B cell (primary cell): ENCODE measurements around the gene LPAR4. TPM values are rescaled to one million over a fixed set of nuclear protein-coding genes. Genes with fewer than 3 reads are reported as not detected.

ENCODE experiments used
- ATAC-seq: fragments of 200-7000 bp; cut with Tn5 transposase; one replicate; pipeline ENCODE4 v1.10.0; 2021; ENCODE audit warnings: low read depth, mild to moderate bottlenecking, moderate number of reproducible peaks, moderate library complexity
- CTCF ChIA-PET: fragments of 350-600 bp; sonication (Branson Sonifier 250); formaldehyde crosslinking; loops from one replicate; lab custom pipeline; 2021; ENCODE audit warnings: antibody characterized with exemption, inconsistent platforms; lab: Charles Lee
- POLR2A ChIA-PET: fragments of 350-600 bp; sonication (Branson Sonifier 250); formaldehyde crosslinking; loops from one replicate; lab custom pipeline; 2021; ENCODE audit warnings: antibody characterized with exemption; lab: Charles Lee
- DNase-seq: peaks from one replicate; pipeline ENCODE4 v3.0.0; 2013
- H2AFZ ChIP-seq: 2 replicates; pipeline ENCODE4 v1.6.1; 2012; ENCODE audit warnings: mild to moderate bottlenecking, low read depth, low read length; ENCODE audit not compliant: insufficient read depth, poor library complexity, severe bottlenecking
- H3K27ac ChIP-seq, 2 donors: 1 replicate in 1 of 2; 2 replicates in 1 of 2; pipeline ENCODE4 v1.5.1; 2012 to 2013; ENCODE audit warnings: low read length in 2 of 2, mild to moderate bottlenecking in 2 of 2, moderate library complexity in 1 of 2
- H3K27me3 ChIP-seq, 4 experiments: fragments of 200-600 bp in 1 of 4; sonication (generic) in 1 of 4; replicated peaks in 1 of 4; 1 replicate in 2 of 4; 2 replicates in 2 of 4; pipeline versions ENCODE4 v1.6.1 to v1.7.0; 2013 to 2016; ENCODE audit warnings: low read length in 3 of 4, mild to moderate bottlenecking in 2 of 4, mixed read lengths in 1 of 4, moderate library complexity in 1 of 4; ENCODE audit not compliant: insufficient read depth in 4 of 4, control insufficient read depth in 3 of 4; ENCODE audit errors: control extremely low read depth in 1 of 4
- H3K36me3 ChIP-seq, 2 experiments: replicated peaks in 1 of 2; 1 replicate in 1 of 2; 2 replicates in 1 of 2; pipeline versions ENCODE4 v1.6.1 to v1.7.1; 2013; ENCODE audit warnings: low read length in 1 of 2; ENCODE audit not compliant: insufficient read depth in 2 of 2, control insufficient read depth in 1 of 2; ENCODE audit errors: control extremely low read depth in 1 of 2, extremely low read depth in 1 of 2
- H3K4me1 ChIP-seq, 2 donors: fragments of 200-600 bp in 1 of 2; sonication (generic) in 1 of 2; 1 replicate in 1 of 2; 2 replicates in 1 of 2; pipeline versions ENCODE4 v1.5.1 to v1.6.1; 2013 to 2017; ENCODE audit warnings: low read length in 2 of 2; ENCODE audit not compliant: control insufficient read depth in 2 of 2, insufficient read depth in 2 of 2
- H3K4me2 ChIP-seq: replicated peaks from 2 replicates; pipeline ENCODE3; 2012; ENCODE audit warnings: mild to moderate bottlenecking, low read depth, low read length; ENCODE audit not compliant: poor library complexity, severe bottlenecking
- H3K4me3 ChIP-seq, 5 experiments: fragments of 200-600 bp in 1 of 5; sonication (generic) in 1 of 5; 1 replicate in 3 of 5; 2 replicates in 2 of 5; pipeline versions ENCODE4 v1.5.1 to v1.7.0; 2011 to 2016; ENCODE audit warnings: low read length in 4 of 5, mild to moderate bottlenecking in 4 of 5, low read depth in 2 of 5, control low read depth in 1 of 5, moderate library complexity in 1 of 5; ENCODE audit not compliant: insufficient read depth in 1 of 5; ENCODE audit errors: control extremely low read depth in 1 of 5, extremely low read depth in 1 of 5
- H3K79me2 ChIP-seq: fragments of 200-600 bp; sonication (generic); one replicate; pipeline ENCODE4 v1.6.0; 2016; ENCODE audit warnings: low read length; ENCODE audit not compliant: control insufficient read depth, insufficient read depth
- H3K9ac ChIP-seq: fragments of 200-600 bp; sonication (generic); 2 replicates; pipeline ENCODE4 v1.6.1; 2017; ENCODE audit warnings: mild to moderate bottlenecking, low read length, moderate library complexity
- H3K9me3 ChIP-seq, 3 donors: one replicate each; pipeline versions ENCODE4 v1.6.1 to v1.7.1; 2013; ENCODE audit warnings: low read length in 2 of 3; ENCODE audit not compliant: control insufficient read depth in 2 of 3, insufficient read depth in 1 of 3; ENCODE audit errors: control extremely low read depth in 1 of 3
- H4K20me1 ChIP-seq: 2 replicates; pipeline ENCODE4 v1.6.0; 2012; ENCODE audit warnings: mild to moderate bottlenecking, low read length; ENCODE audit not compliant: insufficient read depth, control insufficient read depth, poor library complexity, severe bottlenecking
- H3K27ac Mint-ChIP-seq: one replicate; pipeline ENCODE4 v1.8.0; 2021; ENCODE audit warnings: mixed read lengths
- H3K27me3 Mint-ChIP-seq: one replicate; pipeline ENCODE4 v1.8.0; 2021; ENCODE audit warnings: mixed read lengths
- H3K4me1 Mint-ChIP-seq: one replicate; pipeline ENCODE4 v1.8.0; 2021; ENCODE audit warnings: mixed read lengths
- H3K4me3 Mint-ChIP-seq: one replicate; pipeline ENCODE4 v1.8.0; 2021; ENCODE audit warnings: mixed read lengths
- H3K9me3 Mint-ChIP-seq: one replicate; pipeline ENCODE4 v1.8.0; 2022; ENCODE audit warnings: mixed read lengths; ENCODE audit not compliant: insufficient read depth
- CTCF ChIP-seq: fragments of 200-600 bp; IDR thresholded peaks from one replicate; pipeline ENCODE4 v1.8.0; 2022; ENCODE audit warnings: antibody characterized with exemption, mild to moderate bottlenecking
- EZH2 ChIP-seq: IDR thresholded peaks from 2 replicates; pipeline ENCODE4 v1.6.1; 2012; ENCODE audit warnings: borderline replicate concordance, low read depth, mild to moderate bottlenecking, moderate library complexity, low read length; ENCODE audit not compliant: insufficient read depth, poor library complexity, severe bottlenecking
- WGBS: methylation state at CpG from one replicate; pipeline ENCODE4 v1.1.5; 2013; ENCODE audit warnings: missing lambda C conversion rate; ENCODE audit not compliant: insufficient coverage; 5-methylcytosine and 5-hydroxymethylcytosine counted together
- intact Hi-C: fragments of 100-400 bp; cut with micrococcal nuclease; formaldehyde crosslinking; loops from one replicate; pipeline ENCODE4 v1.10.0; 2022
- polyA plus RNA-seq: library from polyadenylated mRNA; depleted of rRNA; stranded (reverse); fragments of >200 nt; gene quantifications from 2 replicates; pipeline ENCODE4 v1.2.3, GENCODE V29; 2012
- total RNA-seq, 2 donors: library from RNA; stranded (reverse); fragments of 120-200 nt in 1 of 2; gene quantifications; 1 replicate in 1 of 2; 2 replicates in 1 of 2; pipeline versions ENCODE4 v1.2.3 to v1.2.4, GENCODE V29; 2013 to 2022

Gene LPAR4
- total and polyA plus RNA-seq, 2 donors (not counting 1 experiment from before 2014, with no cell fraction given): 0.03 TPM; not detected in 1

- H3K27ac Mint-ChIP-seq: no peak overlapping the region
- no CpG with 5 or more reads among the region's 1 CpG for WGBS
- Histone ChIP-seq H2AFZ (no peak overlapping the region), H3K27ac (no peak overlapping the region), H3K9ac (no peak overlapping the region), H4K20me1 (no peaks in the 10 kb centered on the region), H3K4me3 (no peak overlapping the region), H3K79me2 (no peaks in the 10 kb centered on the region), H3K27me3 (no peaks in the 10 kb centered on the region), H3K36me3 (no peaks in the 10 kb centered on the region), H3K4me1 (no peaks in the 10 kb centered on the region), H3K9me3 (no peaks in the 10 kb centered on the region), H3K4me2 (no peak overlapping the region)
- H3K9me3 Mint-ChIP-seq: no peaks in the 10 kb centered on the region
- H3K4me3 Mint-ChIP-seq: no peak overlapping the region
- DNase-seq: no peak
- no peaks in the 10 kb centered on the region for H3K27me3 Mint-ChIP-seq
- intact Hi-C loops: no loop called here
- peaks cover 7% of the 10 kb centered on the region for H3K4me1 Mint-ChIP-seq
- TF ChIP-seq CTCF: no peak
- ATAC-seq: no peak
- POLR2A ChIA-PET: no interaction called here
- CTCF ChIA-PET: no interaction called here
Measured at GRCh38 chrX:78710171-78710570, 37.3 kb upstream of the LPAR4 start.

GRCh38 chrX:78712336-78712735 is 35.2 kb upstream of the LPAR4 start:
- ChIA-PET CTCF (no interaction called here), POLR2A (no interaction called here)
- H3K9ac ChIP-seq: no peak overlapping the region
- H4K20me1 ChIP-seq: no peaks in the 10 kb centered on the region
- H3K9me3 ChIP-seq: no peaks in the 10 kb centered on the region
- TF ChIP-seq EZH2 (no peak), CTCF (no peak)
- no peak overlapping the region for H3K4me2 ChIP-seq
- H3K4me3 ChIP-seq: no peak overlapping the region
- intact Hi-C loops: no loop called here
- H3K36me3 ChIP-seq: no peaks in the 10 kb centered on the region
- Mint-ChIP-seq H3K9me3 (no peaks in the 10 kb centered on the region), H3K27me3 (no peaks in the 10 kb centered on the region), H3K4me1 (no peaks in the 10 kb centered on the region), H3K27ac (no peak overlapping the region), H3K4me3 (no peak overlapping the region)
- no peak for ATAC-seq
- H3K4me1 ChIP-seq: no peaks in the 10 kb centered on the region
- no peaks in the 10 kb centered on the region for H3K79me2 ChIP-seq
- no peak for DNase-seq
- H3K27ac ChIP-seq: no peak overlapping the region
- H3K27me3 ChIP-seq: no peaks in the 10 kb centered on the region
- no CpG with 5 or more reads among the region's 1 CpG for WGBS
- H2AFZ ChIP-seq: no peak overlapping the region
